GM10248 (cell line): ENCODE data around the gene JSRP1.
A peak's percentile ranks its signal among the peaks of the same experiment; 100 is the strongest.

ENCODE experiments used
- CTCF ChIA-PET: fragments of 300-600 bp; sonication (Branson Sonifier 250); formaldehyde crosslinking; extraction: SDS; loops from one replicate; lab custom pipeline; 2021; ENCODE audit warnings: antibody characterized with exemption; lab: Yijun Ruan, JAX
- POLR2A ChIA-PET: fragments of 350-650 bp; sonication (Branson Sonifier 250); formaldehyde crosslinking; extraction: SDS; loops from one replicate; lab custom pipeline; 2020; ENCODE audit warnings: antibody characterized with exemption; lab: Yijun Ruan, JAX
- DNase-seq: peaks from one replicate; pipeline ENCODE4 v3.0.0; 2012; ENCODE audit errors: extremely low spot score
- CTCF ChIP-seq: IDR thresholded peaks from 2 replicates; pipeline ENCODE4 v1.5.1; 2012; ENCODE audit warnings: mild to moderate bottlenecking, low read depth; ENCODE audit errors: extremely low read depth, missing control alignments, control extremely low read depth

Gene JSRP1

GRCh38 chr19:2239173-2239572, 17.0 kb downstream of the JSRP1 start:
- TF ChIP-seq CTCF = no peak
- DNase-seq = no peak
- ChIA-PET CTCF (interaction anchor here (1.1 to 5.3 kb wide), 8 partner anchors 10 to 375 kb away, joined by 4 to 37 read pairs (median 6); partner anchors contain the start of genes AMH and AP3D1), POLR2A (interaction anchor here (1.0 kb wide), 1 partner anchor 12 kb away, joined by 4 read pairs; no protein-coding TSS in a partner anchor)

- ChIA-PET CTCF (interaction anchor here (1.0 to 5.3 kb wide), 8 partner anchors 17 to 153 kb away, joined by 3 to 37 read pairs (median 6); partner anchors contain the start of gene AP3D1), POLR2A (no interaction called here)
- DNase-seq = no peak
- TF ChIP-seq CTCF = no peak
Observed at GRCh38 chr19:2237869-2238153, 18.4 kb downstream of the JSRP1 start.

- ChIA-PET POLR2A (interaction anchor here (0.7 kb wide), 1 partner anchor 109 kb away, joined by 3 read pairs; no protein-coding TSS in a partner anchor), CTCF (interaction anchor here (1.0 to 5.3 kb wide), 6 partner anchors 17 to 153 kb away, joined by 3 to 37 read pairs (median 6); no protein-coding TSS in a partner anchor)
- no peak for DNase-seq
- TF ChIP-seq CTCF = no peak
Observed at GRCh38 chr19:2237051-2237868, 19.0 kb downstream of the JSRP1 start.

- ChIA-PET POLR2A (interaction anchor here (0.7 kb wide), 1 partner anchor 110 kb away, joined by 3 read pairs; no protein-coding TSS in a partner anchor), CTCF (interaction anchor here (0.7 to 5.3 kb wide), 19 partner anchors 10 to 114 kb away, joined by 3 to 37 read pairs (median 5); partner anchors contain the start of gene JSRP1)
- DNase-seq = peak; percentile 99
- peak; percentile 99 for TF ChIP-seq CTCF
Observed at GRCh38 chr19:2236314-2237050, 19.7 kb downstream of the JSRP1 start, which contains the start of the genes PLEKHJ1 and SF3A2. TSS of gene PLEKHJ1 (minus strand) at chr19:2236329. CDS start at chr19:2236248, 81 bp downstream. TSS of gene SF3A2 (plus strand) at chr19:2236824. CDS start at chr19:2243419, 6,595 bp downstream.

GRCh38 chr19:2236064-2236313, 20.2 kb downstream of the JSRP1 start:
- no peak for DNase-seq
- TF ChIP-seq CTCF = no peak
- ChIA-PET CTCF (interaction anchor here (0.6 to 2.0 kb wide), 20 partner anchors 10 to 113 kb away, joined by 3 to 14 read pairs (median 4); partner anchors contain the start of gene JSRP1), POLR2A (interaction anchor here (0.6 kb wide), 1 partner anchor 20 kb away, joined by 3 read pairs; no protein-coding TSS in a partner anchor)
